Body of pancreas (tissue), 4 donors: ENCODE results near the gene PDZD2. TPM values are rescaled to one million over a fixed set of nuclear protein-coding genes. Genes with fewer than 3 reads are reported as not detected.
A peak's percentile ranks its signal among the peaks of the same experiment; 100 is the strongest.

Source experiments
- ATAC-seq: fragments of 150-250 bp; one replicate; pipeline ENCODE4 v1.9.1; 2016
- DNase-seq, 4 donors: peaks; one replicate each; pipeline ENCODE4 v3.0.0-alpha.2; 2019
- H3K27ac ChIP-seq, 4 donors: fragments of 200-600 bp; sonication (generic); 1 replicate in 3 of 4; 2 replicates in 1 of 4; pipeline versions ENCODE4 v1.5.1 to v1.6.1; 2016 to 2019; ENCODE audit warnings: mild to moderate bottlenecking in 1 of 4, mixed read lengths in 1 of 4, moderate library complexity in 1 of 4
- H3K27me3 ChIP-seq, 2 donors: fragments of 200-600 bp; sonication (generic); one replicate each; pipeline ENCODE4 v1.6.0; 2016; ENCODE audit warnings: mild to moderate bottlenecking in 1 of 2
- H3K36me3 ChIP-seq, 2 donors: fragments of 200-600 bp; sonication (generic); replicated peaks in 1 of 2; 2 replicates each; pipeline ENCODE4 v1.5.1; 2016; ENCODE audit warnings: low read depth in 2 of 2; ENCODE audit not compliant: insufficient read depth in 1 of 2
- H3K4me1 ChIP-seq: fragments of 200-600 bp; sonication (generic); one replicate; pipeline ENCODE4 v1.6.0; 2016
- H3K4me3 ChIP-seq, 2 donors: fragments of 200-600 bp; sonication (generic); 1 replicate in 1 of 2; 2 replicates in 1 of 2; pipeline ENCODE4 v1.5.1; 2016 to 2019
- H3K9me3 ChIP-seq, 3 donors: fragments of 200-600 bp; sonication (generic); 1 replicate in 2 of 3; 2 replicates in 1 of 3; pipeline ENCODE4 v1.5.1; 2016
- POLR2A ChIP-seq, 3 donors: fragments of 450-650 bp; IDR thresholded peaks; one replicate each; pipeline ENCODE4 v1.6.1; 2016; ENCODE audit warnings: antibody characterized with exemption in 3 of 3, mild to moderate bottlenecking in 2 of 3
- WGBS, 2 donors: methylation state at CpG; one replicate each; pipeline ENCODE4 v1.1.5; 2017; 5-methylcytosine and 5-hydroxymethylcytosine counted together
- intact Hi-C: fragments of 100-400 bp; cut with DNase I; formaldehyde crosslinking; loops from one replicate; pipeline ENCODE4 v1.15.1; 2023
- total RNA-seq, 2 donors: library from RNA; depleted of rRNA; stranded (reverse); fragments of >200 nt; gene quantifications; one replicate each; pipeline ENCODE4 v1.1.0, GENCODE V29; 2016
- TF ChIP-seq, protein P1 (sequence below), 7 experiments: fragments of 450-650 bp in 4 of 7; fragments of 200-600 bp in 3 of 7; sonication (generic) in 3 of 7; IDR thresholded peaks; one replicate each; pipeline ENCODE4 v1.5.1; 2016 to 2019; ENCODE audit warnings: antibody characterized with exemption in 7 of 7

Gene PDZD2
- total RNA-seq, 2 donors from 2014 or later, result 3.9 to 12.9 TPM

DNA sequence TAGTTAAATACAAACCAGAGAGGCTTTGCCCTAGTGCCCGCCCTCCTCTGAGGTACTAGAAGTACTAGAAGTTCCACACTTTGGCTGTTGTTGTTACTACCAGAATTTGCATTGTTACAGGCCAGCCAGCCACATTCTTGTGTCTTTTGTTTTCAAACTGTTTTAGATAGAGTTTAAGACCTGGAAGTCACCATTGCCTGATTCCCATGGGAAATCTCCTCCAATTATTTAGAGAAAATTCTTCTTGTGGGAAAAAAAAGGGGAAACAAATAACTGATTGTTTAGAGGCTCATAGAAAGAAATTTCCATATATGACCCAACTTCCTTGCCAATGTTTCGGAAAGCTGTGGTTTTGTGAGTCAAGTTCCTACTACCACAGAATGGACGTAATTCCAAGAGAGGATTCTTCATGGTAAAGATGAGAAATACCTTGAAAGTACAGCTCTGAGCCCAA, 282.9 kb downstream of the PDZD2 start:
- ATAC-seq (no peak), DNase-seq (no peak)
- Histone ChIP-seq H3K36me3 (no peaks in the 10 kb centered on the region), H3K27me3 (no peaks in the 10 kb centered on the region), H3K4me3 (no peak overlapping the region), H3K4me1 (no peaks in the 10 kb centered on the region), H3K9me3 (no peaks in the 10 kb centered on the region), H3K27ac (no peak overlapping the region)
- intact Hi-C loops, result no loop called here
- TF ChIP-seq, protein P1, sequence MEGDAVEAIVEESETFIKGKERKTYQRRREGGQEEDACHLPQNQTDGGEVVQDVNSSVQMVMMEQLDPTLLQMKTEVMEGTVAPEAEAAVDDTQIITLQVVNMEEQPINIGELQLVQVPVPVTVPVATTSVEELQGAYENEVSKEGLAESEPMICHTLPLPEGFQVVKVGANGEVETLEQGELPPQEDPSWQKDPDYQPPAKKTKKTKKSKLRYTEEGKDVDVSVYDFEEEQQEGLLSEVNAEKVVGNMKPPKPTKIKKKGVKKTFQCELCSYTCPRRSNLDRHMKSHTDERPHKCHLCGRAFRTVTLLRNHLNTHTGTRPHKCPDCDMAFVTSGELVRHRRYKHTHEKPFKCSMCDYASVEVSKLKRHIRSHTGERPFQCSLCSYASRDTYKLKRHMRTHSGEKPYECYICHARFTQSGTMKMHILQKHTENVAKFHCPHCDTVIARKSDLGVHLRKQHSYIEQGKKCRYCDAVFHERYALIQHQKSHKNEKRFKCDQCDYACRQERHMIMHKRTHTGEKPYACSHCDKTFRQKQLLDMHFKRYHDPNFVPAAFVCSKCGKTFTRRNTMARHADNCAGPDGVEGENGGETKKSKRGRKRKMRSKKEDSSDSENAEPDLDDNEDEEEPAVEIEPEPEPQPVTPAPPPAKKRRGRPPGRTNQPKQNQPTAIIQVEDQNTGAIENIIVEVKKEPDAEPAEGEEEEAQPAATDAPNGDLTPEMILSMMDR (IDR thresholded peaks at IDR 0.05), result no peak
- TF ChIP-seq POLR2A (IDR thresholded peaks at IDR 0.05), result no peak
- 68 to 69% methylated on average over 3 of the region's 3 CpGs for WGBS, 2 donors

DNA sequence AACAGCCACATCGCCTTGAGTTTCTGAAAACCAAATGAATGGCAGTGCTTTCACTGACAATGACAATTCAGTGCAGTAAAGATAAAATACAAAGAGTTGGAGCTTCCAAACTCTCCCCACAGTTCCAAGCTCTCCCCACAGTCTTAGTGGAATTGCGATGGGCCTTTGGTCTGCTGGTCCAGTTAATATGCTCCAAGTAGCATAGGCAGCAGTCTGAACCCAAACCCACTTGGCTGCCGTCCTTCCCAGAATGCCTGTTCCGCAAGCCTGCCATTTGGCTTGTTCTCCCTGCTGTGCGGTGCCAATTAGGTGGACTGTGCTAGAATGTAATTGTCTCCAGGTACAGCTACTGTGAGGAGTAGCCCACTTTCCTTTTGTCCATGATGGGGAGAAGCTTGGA, 285.1 kb downstream of the PDZD2 start:
- no peaks in the 10 kb centered on the region for H3K9me3 ChIP-seq
- H3K27me3 ChIP-seq, result no peaks in the 10 kb centered on the region
- H3K4me3 ChIP-seq, result no peak overlapping the region
- intact Hi-C loops, result no loop called here
- ATAC-seq (no peak), DNase-seq (no peak)
- WGBS, 2 donors, result 70 to 93% methylated on average over 3 to 5 of the region's 5 CpGs
- no peaks in the 10 kb centered on the region for H3K36me3 ChIP-seq
- no peaks in the 10 kb centered on the region for H3K4me1 ChIP-seq
- no peak overlapping the region for H3K27ac ChIP-seq
- TF ChIP-seq, protein P1 (IDR thresholded peaks at IDR 0.05), result no peak
- TF ChIP-seq POLR2A (IDR thresholded peaks at IDR 0.05), result no peak

DNA sequence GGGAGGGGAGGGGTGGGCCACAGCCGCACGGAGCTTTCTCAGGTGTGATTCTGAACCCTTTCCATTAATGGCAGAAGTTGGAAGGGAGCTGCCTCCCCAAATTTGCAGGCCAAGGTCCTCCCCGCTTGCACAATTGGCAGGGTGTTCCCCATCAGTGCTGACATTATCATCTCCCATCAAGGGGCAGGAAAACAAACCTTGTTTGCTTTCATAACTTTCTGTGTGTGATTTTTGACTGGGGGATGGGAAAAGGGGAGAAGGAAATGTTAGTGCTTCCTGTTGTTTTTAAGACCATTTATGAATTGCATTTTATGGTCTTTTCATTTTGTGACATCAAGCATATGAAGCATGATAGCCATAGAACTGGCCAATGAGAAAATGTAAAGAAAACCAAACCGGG, 292.9 kb downstream of the PDZD2 start:
- no peaks in the 10 kb centered on the region for H3K27me3 ChIP-seq
- H3K9me3 ChIP-seq, result no peaks in the 10 kb centered on the region
- no peak overlapping the region for H3K4me3 ChIP-seq
- DNase-seq, result no peak
- ATAC-seq, result no peak
- no peak for TF ChIP-seq POLR2A (IDR thresholded peaks at IDR 0.05)
- H3K36me3 ChIP-seq, result no peaks in the 10 kb centered on the region
- H3K27ac ChIP-seq, result no peak overlapping the region
- 60 to 72% methylated on average over 4 of the region's 4 CpGs for WGBS, 2 donors
- no peaks in the 10 kb centered on the region for H3K4me1 ChIP-seq
- intact Hi-C loops, result no loop called here

DNA sequence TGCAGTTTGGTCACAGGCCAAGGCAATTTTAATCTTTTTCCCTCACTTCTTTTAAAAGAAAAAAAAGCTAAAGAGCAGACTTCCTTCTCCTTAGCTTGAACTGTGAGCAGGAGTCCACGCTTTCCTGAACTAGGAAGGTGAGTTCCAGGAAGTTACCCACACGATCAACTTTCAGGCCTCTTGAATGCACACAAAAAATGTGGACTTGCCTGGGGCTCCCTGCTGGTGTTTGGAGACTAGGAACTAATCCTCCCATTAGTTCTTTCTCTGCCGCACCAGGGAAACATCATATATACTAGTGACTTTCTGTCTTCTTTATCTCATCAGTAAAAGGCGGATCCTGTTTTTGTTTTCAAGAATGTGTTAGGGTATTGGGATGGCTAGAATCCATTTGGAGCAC, 295.2 kb downstream of the PDZD2 start:
- no peak overlapping the region for H3K4me3 ChIP-seq
- DNase-seq, result no peak
- no peak overlapping the region for H3K27ac ChIP-seq
- no peaks in the 10 kb centered on the region for H3K4me1 ChIP-seq
- H3K27me3 ChIP-seq, result no peaks in the 10 kb centered on the region
- TF ChIP-seq, protein P1 (IDR thresholded peaks at IDR 0.05), result no peak
- no peak for TF ChIP-seq POLR2A (IDR thresholded peaks at IDR 0.05)
- intact Hi-C loops, result no loop called here
- H3K36me3 ChIP-seq, result no peaks in the 10 kb centered on the region
- ATAC-seq, result no peak
- H3K9me3 ChIP-seq, result no peaks in the 10 kb centered on the region
- WGBS, 2 donors, result 69 to 82% methylated on average over 4 of the region's 4 CpGs

DNA sequence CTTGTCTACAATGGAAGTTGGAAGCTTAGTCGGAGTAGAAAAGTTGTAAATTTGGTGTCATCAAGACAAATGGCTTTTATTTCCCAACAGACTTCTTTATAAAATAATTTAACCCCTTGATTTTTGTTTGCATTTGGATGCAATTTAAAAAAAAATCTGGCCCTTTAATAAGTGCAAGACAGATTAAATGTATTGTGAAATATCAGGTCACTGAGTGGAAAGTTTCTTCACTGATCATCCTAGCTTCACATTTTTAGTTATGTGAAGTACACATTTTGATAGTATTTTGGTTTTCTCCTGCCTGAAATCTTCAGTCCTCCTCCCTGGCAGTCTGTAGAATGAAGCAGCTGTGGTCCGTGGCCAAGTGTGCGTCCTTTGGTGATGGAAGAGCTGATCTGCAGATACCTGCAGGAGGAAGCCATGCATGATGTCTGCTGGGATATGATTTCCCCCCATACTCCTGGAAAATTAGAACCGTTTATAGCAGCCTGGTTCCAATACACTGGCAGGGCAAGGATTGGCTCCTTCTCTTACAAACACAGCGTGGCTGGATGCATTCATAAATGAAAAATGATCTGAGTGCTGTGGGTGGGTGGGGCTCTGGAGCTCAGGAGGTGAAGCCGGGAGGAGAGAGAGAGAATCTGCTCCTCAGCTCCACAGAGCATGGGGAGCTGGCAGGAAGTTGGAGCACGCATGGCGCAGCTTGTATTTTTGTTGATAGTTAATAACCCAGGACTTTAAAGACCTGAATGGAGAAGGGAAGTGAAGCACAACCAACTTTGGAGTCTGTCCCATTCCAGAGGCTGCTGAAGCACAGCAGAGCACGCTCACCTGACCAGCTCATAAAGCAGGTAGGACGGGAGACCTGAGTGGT, 296.8 kb downstream of the PDZD2 start:
- TF ChIP-seq POLR2A (IDR thresholded peaks at IDR 0.05), result no peak
- TF ChIP-seq, protein P1 (IDR thresholded peaks at IDR 0.05), result no peak
- ATAC-seq, result peak; percentile 40
- H3K9me3 ChIP-seq, result no peaks in the 10 kb centered on the region
- intact Hi-C loops, result no loop called here
- H3K4me1 ChIP-seq, result no peaks in the 10 kb centered on the region
- DNase-seq, result peak in 3 of 4 donors; percentile 14 to 22 (median 21)
- H3K27me3 ChIP-seq, result no peaks in the 10 kb centered on the region
- no peaks in the 10 kb centered on the region for H3K36me3 ChIP-seq
- H3K4me3 ChIP-seq, result no peak overlapping the region
- H3K27ac ChIP-seq, result no peak overlapping the region
- 24 to 30% methylated on average over 10 of the region's 10 CpGs for WGBS, 2 donors
